H54 (cell line): Measurements from ENCODE around the gene BACE2.
"Not testable (repeated sequence)": the region's sequence is repeated elsewhere in the genome, so short reads cannot be mapped to it uniquely, and the experiment has no call there.

Experiments used
- DNase-seq: peaks from one replicate; pipeline ENCODE4 v3.0.0; 2011; ENCODE audit warnings: low spot score, mixed read lengths; ENCODE audit not compliant: insufficient read length
- FAIRE-seq: peaks from 3 replicates; lab custom pipeline; 2011; peaks lifted over from hg19 to GRCh38; lab: Jason Lieb, UNC
- POLR2A ChIP-seq: IDR thresholded peaks from 2 replicates; pipeline ENCODE4 v1.6.1; 2011; ENCODE audit warnings: low read depth, mild to moderate bottlenecking, low read length

Gene BACE2

GRCh38 chr21:41240040-41240439, 72.1 kb downstream of the BACE2 start:
- FAIRE-seq: no peak

GRCh38 chr21:41241341-41241740, 73.4 kb downstream of the BACE2 start:
- FAIRE-seq: no peak
- no peak for DNase-seq
- TF ChIP-seq POLR2A: no peak

More at GRCh38 chr21:41240040-41240439, 72.1 kb downstream of the BACE2 start:
- no peak for DNase-seq
- TF ChIP-seq POLR2A: no peak

GRCh38 chr21:41242238-41242829, 74.4 kb downstream of the BACE2 start:
- TF ChIP-seq POLR2A: no peak
- DNase-seq (no peak), FAIRE-seq (no peak)

DNA sequence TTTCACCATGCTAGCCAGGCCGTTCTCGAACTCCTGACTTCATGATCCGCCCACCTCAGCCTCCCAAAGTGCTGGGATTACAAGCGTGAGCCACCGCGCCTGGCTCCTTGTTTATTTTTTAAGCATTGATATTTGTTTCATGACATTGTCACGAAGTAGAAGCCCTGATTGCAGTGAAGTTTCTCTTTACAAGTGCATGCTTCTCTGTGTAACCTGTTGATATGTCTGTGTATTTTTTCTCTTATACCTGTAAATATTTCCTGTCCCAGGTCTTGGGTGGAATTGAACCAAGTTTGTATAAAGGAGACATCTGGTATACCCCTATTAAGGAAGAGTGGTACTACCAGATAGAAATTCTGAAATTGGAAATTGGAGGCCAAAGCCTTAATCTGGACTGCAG, 75.1 kb downstream of the BACE2 start:
- no peak for TF ChIP-seq POLR2A
- FAIRE-seq: no peak
- no peak for DNase-seq

GRCh38 chr21:41244266-41244880, 76.4 kb downstream of the BACE2 start:
- DNase-seq, FAIRE-seq: not testable (repeated sequence)

- no peak for DNase-seq
- no peak for FAIRE-seq
- no peak for TF ChIP-seq POLR2A
Observed at GRCh38 chr21:41245509-41246135, 77.7 kb downstream of the BACE2 start.

GRCh38 chr21:41246808-41247207, 78.8 kb downstream of the BACE2 start:
- TF ChIP-seq POLR2A: no peak
- FAIRE-seq (no peak), DNase-seq (no peak)

DNA sequence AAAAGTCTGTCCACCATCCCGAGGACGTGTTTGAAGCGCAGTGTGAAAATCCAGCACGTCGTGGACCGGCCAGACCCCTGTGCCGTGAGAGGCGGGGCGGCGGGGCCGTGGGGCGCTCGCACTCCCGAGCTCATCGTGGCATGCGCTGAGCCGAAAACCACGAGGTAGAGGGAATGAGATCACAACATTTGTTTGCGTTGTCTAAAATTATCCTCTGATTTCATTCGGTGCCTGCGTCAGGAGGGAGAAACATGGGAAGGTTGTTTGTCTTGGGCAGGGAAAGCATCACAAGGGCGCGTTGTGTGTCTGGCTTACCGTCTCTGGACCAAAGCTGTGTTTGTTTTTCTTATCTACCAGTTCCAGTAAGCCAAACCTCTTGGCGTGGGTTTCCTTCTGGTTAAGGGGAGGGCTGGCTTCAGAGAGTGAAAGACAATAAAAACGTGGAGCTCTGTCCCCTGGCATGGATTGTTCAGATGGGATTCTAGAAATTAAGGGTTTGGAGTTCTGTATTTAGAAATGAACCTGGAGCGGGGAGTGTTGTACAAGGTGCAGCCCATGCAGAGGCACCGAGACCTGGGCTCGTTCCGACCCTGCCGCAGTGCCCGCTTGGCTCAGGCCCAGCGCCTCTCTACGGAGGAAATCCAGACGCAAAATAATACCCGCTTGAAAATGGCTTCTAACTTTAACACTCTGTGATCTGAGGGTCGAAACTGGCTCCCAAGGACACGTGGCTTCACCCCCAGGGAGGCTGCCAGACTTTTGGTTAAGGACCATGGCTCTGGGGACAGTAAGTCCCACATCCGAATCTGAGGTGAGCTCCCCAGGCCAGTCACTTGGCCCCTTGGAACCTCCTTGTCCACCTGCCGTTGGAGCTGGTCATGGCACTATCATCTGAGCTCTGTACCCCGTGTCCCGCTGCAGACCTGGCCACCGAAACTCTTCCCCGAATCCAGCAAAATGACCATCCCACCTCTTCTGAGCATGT, 79.9 kb downstream of the BACE2 start:
- DNase-seq (no peak), FAIRE-seq (no peak)
- no peak for TF ChIP-seq POLR2A

DNA sequence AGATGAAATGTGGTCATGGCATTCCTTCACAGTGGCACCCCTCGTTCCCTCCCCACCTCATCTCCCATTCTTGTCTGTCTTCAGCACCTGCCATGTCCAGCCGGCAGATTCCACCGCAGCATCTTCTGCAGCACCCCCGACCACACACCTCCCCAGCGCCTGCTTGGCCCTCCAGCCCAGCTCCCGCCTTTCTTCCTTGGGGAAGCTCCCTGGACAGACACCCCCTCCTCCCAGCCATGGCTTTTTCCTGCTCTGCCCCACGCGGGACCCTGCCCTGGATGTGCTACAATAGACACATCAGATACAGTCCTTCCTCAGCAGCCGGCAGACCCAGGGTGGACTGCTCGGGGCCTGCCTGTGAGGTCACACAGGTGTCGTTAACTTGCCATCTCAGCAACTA, 81.5 kb downstream of the BACE2 start:
- DNase-seq (no peak), FAIRE-seq (no peak)
- no peak for TF ChIP-seq POLR2A

GRCh38 chr21:41250519-41250918, 82.6 kb downstream of the BACE2 start:
- TF ChIP-seq POLR2A: no peak
- FAIRE-seq: no peak
- no peak for DNase-seq

DNA sequence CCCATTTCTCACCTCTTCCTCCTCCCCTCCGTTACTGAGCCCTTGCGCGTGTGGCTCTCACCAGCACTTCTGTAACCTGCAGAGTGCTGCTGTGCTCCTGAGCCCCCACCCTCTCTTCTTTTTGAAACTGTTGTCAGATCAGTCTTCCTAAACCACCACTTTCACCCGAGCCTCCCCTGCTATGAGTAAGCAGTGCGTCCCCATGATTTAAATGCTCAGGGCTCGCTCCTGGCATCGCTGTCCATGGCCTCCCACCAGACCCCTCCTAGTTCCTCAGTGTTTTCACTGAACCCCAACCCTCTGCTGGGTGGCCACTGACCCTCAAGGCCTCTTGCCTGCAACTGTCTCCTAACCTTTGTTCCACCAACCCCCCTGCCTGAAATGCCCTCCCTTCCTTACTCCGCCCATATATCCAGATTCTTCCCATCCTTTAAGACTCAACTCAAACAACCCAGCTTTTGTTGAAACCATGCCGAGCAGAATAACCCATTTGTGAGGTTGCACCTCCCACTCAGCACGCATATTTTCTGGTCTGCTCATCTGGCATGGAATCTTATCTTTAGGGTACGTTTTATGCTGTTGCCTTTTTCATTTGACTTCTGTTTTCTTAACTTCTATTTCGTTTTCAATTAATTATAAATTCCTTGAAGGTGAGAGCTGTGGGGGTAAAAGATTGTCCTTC, 84.1 kb downstream of the BACE2 start:
- DNase-seq: no peak
- FAIRE-seq: no peak
- no peak for TF ChIP-seq POLR2A

- no peak for DNase-seq
- TF ChIP-seq POLR2A: no peak
- FAIRE-seq: no peak
Observed at GRCh38 chr21:41254090-41254700, 86.2 kb downstream of the BACE2 start.

- no peak for FAIRE-seq
- DNase-seq: no peak
- TF ChIP-seq POLR2A: no peak
Observed at GRCh38 chr21:41255190-41255589, 87.2 kb downstream of the BACE2 start.

GRCh38 chr21:41256231-41256630, 88.3 kb downstream of the BACE2 start:
- not testable (repeated sequence) for FAIRE-seq

More at GRCh38 chr21:41256231-41256630, 88.3 kb downstream of the BACE2 start:
- not testable (repeated sequence) for DNase-seq
